ENCODE data around the gene FBXL16. TPM values are rescaled to one million over a fixed set of nuclear protein-coding genes. Genes with fewer than 3 reads are reported as not detected.
"Not testable (repeated sequence)": the region's sequence is repeated elsewhere in the genome, so short reads cannot be mapped to it uniquely, and the experiment has no call there.

Gene FBXL16
- polyA plus RNA-seq, 4 donors, result 0.69 to 1.7 (median 1.2) TPM

DNA sequence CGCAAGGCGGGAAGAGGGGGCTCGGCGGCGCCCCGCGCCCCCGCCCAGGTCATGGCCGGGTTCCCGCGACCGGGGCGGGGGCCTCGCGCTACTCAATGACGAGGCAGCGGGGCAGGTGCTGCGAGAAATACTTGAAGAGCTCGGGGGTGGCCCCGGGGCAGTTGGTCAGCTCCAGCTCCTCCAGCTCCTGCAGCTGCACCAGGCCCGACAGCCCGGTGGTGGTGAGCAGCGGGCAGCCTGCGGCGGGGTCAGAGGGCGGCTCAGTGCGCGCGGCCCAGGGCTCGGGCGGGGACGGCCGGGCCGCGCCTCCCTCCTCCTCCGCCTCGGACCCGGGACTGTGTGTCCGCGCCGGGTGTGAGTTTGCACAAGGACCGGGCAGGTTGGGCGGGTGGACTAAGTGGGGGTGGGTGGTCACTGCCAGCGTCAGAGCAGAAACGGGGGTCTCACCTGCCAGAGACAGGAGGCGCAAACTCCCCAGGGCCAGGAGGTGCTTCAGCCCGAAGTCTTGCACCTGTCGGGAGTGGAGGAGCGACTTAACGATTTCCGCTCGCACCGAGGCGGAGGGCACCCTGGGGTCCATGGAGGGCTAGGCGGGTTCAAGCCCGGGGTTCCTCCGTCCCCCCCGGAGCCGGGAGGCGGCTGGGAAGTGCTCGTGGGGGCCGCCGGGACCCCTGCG lies 11.3 kb downstream of the FBXL16 start:
- no peak for DNase-seq (ENCODE audit: low read depth in 4 of 4, low spot score in 2 of 4)

DNA sequence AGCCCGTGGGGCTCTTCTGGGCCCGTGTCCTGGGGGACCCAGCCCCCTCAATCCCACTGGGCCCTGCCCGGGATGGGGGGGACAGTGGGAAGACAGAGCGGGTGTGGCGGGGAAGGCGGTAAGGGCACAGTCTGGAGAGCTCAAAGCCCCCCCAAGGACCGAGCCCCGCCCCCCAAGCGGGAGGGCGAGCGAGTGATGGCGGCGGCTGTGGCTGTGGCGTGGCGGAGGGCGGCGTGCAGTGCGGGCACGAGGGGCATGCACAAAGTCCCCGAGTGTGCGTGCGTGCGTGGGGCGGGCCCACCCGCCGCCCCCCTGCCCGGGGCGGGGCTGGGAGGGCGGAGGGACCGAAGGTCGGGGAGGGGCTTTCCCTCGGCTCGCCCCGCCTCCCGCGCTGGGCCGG lies 11.8 kb downstream of the FBXL16 start:
- DNase-seq (ENCODE audit: low read depth in 4 of 4, low spot score in 2 of 4), result no peak

DNA sequence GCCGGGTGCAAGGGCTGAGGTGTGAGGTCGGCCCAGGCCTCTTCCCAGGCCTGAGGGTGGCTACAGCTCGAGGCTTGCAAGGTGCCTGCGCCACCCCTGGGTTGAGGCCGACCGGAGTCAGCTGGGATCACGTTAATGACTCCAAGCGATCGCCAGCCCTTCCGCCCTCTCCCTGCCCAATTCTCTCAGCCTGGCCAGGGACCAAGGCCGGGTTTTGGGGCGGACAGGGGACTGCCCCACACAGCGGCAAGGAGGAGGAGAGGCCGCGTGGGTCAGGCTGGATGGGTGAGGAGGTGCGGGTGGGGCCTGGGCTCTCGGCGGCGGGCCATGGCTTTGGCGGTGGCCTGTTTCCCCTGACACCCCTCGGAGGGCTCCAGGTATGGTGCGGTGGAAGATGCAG lies 12.2 kb downstream of the FBXL16 start:
- DNase-seq (ENCODE audit: low read depth in 4 of 4, low spot score in 2 of 4), result no peak

DNA sequence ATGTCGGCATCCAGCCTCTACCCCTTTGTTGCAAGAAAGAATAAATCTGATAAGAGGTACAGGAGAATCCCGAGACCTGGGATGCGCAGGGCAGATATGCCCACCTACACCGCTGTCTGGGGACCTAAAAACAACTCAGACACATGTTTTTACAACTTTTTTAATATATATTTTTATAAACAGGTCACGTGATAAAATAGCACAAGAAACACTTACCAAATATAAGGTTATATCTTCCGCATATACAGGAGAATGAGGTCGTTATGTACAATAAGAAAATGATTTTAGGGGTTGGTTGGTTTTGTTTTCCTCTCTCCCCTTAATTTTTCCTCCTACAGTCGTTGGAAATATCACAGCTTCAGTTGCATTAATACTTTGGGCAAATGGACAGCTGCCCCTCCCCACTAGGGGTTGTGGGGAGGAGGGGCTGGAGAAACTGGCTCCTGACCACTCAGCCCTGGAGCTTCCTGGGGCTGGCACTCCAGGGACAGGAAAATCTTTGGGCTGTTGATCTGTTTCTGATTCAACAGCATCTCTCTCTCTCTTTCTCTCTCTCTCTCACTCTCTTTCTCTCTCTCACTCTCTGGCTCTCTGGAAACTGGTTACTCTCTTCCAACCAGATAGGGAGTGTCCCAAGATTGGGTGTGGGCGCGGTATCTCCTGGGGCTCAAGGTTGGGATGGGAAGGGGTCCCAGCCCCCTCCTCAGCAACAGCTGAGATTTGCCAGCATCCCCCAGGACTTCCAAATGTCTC lies 13.1 kb downstream of the FBXL16 start:
- DNase-seq (ENCODE audit: low read depth in 4 of 4, low spot score in 2 of 4), result no peak

DNA sequence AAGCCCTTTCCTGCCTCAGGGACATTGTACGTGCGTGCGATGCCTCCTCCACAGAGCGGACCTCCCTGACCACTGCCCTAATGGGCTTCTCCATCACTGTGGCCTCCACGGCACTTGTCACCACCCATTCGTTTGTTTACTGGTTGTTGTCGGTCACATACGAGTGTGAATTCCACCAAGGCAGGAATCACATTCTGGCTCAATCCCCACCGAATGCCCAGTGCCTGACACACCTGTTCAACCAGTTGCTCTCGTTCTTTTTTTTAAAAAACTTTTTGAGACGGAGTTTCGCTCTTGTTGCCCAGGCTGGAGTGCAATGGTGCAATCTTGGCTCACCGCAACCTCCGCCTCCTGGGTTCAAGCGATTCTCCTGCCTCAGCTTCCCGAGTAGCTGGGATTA lies 14.4 kb downstream of the FBXL16 start:
- DNase-seq (ENCODE audit: low read depth in 4 of 4, low spot score in 2 of 4), result not testable (repeated sequence)

DNA sequence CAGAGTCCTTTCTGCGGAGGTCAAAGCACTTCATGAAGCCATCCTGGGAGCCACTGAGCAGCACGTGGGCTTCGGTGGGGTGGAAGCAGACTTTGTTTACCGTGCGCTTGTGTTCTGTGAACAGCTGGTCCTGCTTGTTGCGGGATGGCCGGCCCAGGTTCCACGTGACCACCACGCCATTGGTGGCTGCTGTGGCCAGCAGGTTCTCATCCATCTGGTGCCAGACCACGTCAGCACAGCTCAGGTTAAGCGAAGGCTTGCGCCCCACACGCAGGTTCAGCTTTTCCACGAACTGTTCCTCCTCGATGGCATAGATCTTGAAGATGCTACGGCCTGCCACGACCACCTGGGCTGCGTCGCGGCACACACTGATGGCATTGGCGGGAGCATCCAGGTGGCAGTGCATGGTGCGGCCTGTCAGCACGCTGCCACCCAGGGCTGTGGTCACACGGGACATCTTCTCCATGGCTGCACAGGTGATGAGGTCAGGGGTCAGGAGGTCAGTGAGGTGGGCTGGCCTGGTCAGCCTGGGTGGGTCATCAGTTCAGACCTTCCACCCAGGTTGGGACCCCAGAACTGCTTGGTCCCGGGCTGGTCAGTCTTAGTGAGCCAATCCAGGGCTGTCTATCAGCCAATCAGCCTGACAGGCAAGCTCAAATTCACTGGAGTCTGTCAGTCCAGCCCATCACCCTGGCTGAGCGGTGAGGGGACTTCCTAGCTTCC lies 16.3 kb downstream of the FBXL16 start:
- no peak for DNase-seq (ENCODE audit: low read depth in 4 of 4, low spot score in 2 of 4)

DNA sequence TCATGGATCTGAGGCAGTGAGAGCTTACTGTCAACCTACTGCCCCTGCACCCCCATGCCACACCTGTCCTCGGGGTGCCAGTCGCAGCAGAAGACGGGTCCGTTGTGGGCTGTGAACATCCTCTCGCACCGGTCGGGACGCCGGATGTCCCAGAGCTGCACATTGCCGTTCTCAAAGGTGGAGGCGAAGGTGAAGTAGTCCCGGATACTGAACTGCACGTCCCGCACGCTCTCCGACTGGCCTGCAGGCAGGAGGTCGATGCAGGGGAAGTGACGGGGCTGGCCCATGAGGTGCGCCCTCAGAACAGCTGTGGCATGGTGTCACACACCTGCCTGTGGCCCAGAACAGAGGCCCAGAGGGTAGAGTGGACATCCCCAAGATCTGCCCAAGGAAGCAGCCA lies 18.1 kb downstream of the FBXL16 start:
- no peak for DNase-seq (ENCODE audit: low read depth in 4 of 4, low spot score in 2 of 4)

DNA sequence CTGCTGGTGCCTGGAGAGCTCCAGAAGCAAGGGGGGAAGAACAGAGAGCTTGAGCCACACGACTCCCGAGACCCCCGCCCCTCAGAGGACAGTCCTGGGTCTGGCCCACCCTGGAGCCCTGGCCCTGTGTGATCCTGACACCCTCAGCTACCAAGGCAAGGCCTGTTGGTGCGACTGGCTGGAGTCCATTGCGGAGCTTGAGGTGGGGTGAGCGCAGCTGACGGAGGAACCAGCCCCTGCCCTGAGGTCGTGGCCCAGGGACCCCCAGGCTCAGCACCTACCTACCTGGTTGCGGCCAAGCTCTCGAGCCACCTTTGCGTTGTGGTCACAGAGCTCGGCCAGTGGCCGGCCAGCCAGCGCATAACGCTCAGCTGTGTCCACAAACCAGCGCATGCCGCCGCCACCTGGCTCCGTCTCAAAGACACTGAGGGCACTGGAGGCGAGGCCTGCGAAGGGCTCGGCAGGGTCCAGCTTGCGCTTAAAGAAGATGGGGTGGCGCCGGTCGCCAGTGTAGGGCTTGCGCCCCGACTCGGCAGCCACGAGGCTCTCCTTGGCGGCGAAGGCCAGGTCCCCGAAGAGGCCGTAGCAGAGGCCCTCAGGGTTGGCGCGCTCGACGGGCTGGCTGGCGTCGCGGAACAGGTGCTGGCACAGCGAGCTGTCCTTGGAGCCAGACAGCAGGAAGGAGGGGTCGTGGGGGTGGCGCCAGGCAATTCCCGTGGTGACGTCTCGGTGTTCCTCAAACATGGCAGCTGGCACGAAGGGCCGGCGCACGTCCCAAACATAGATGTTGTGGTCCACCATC lies 18.9 kb downstream of the FBXL16 start:
- no peak for DNase-seq (ENCODE audit: low read depth in 4 of 4, low spot score in 2 of 4)

DNA sequence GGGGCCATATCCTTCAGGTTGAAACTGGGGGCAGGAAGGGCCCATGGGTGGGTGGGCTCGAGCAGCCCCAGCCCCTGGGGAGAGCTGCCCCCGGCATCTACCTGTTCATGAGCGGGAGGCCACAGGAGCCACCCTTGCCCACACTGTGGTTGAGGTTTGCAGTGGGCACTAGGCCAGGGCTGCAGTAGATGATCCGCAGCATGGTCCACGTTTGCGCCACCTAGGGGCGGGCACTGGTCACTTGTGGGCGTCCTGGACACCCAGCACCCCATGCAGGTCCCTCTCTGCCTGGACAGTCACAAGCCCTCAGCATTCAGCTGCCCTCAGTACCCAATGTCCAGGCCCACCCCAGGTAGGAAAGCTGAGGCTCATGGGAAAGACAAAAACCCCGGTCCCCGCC lies 19.6 kb downstream of the FBXL16 start:
- no peak for DNase-seq (ENCODE audit: low read depth in 4 of 4, low spot score in 2 of 4)

DNA sequence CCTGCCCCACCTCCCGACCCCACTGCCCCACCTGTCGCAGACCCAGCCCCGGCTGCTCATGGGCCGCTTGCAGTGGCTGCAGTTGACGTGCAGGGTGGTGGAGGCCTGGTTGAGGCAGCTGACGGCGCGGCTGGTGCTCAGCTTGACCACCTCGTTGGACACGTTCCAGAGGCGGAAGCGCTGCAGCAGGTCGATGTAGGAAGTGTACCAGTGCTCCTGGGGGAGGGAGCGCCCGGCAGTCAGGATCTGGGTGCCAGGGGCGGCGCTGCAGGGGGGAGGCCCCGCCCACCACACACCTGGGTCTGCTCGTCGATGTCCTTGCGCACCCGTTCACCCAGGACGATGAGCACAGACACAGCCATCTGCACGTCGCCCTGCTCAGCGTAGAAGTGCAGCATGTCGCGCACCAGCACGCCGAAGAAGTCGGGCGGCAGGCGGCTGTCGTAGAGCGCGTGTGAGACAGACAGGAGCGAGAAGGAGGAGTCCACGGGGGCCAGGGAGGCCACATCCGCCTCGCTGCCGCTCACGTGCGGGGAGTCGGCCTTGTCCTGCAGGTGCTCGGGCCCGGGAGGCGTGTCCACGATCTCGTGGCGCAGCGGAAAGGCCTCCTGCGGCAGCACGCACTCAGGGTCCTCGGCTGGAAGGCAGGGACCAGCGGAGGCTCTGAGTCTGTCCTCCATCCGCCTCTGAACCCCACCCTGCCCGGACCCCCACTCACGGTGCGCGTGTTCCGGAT lies 20.5 kb downstream of the FBXL16 start:
- DNase-seq (ENCODE audit: low read depth in 4 of 4, low spot score in 2 of 4), result no peak

DNA sequence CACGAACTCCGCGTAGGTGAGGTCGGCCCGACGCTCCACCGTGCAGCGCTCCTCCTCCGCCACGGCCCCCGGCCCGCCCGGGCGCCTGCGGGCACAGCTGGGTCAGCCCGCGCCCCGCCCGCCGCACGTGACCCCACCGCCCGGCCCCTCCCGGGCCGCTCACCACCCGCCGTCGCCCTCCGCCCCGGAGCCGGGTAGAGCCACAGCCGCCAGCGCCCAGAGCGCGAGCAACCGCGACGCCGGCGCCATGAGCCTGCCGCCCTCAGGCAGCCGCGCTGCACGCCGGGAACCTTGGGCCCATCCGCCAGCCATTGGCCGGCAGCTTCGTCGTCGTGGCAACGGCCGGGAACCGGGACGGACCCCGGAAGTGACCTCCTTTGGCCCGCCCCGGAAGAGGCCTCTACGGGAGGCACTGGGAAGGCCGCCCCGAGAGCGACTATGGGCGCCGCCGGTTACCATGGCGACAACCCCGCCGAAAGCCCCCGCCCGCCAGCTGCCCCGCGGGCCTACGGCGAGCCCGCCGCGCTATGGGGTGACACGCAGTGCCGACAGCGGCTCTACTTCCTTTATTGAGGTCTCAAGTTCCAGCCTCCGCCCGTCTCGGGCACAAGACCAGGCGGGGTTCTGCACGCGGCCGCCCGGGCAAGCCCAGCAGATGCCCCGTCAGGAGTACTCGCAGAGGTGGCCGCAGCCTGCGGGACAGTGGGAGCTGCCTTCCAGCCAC lies 21.4 kb downstream of the FBXL16 start, which contains the start of gene JMJD8:
Gene JMJD8, minus strand, starts transcription at position 264 of the 724 bp plus-strand sequence. Its CDS starts 15 bp downstream, at position 249.
- peak in 3 of 4 donors; percentile 79 to 91 (median 89) for DNase-seq (ENCODE audit: low read depth in 4 of 4, low spot score in 2 of 4)

DNA sequence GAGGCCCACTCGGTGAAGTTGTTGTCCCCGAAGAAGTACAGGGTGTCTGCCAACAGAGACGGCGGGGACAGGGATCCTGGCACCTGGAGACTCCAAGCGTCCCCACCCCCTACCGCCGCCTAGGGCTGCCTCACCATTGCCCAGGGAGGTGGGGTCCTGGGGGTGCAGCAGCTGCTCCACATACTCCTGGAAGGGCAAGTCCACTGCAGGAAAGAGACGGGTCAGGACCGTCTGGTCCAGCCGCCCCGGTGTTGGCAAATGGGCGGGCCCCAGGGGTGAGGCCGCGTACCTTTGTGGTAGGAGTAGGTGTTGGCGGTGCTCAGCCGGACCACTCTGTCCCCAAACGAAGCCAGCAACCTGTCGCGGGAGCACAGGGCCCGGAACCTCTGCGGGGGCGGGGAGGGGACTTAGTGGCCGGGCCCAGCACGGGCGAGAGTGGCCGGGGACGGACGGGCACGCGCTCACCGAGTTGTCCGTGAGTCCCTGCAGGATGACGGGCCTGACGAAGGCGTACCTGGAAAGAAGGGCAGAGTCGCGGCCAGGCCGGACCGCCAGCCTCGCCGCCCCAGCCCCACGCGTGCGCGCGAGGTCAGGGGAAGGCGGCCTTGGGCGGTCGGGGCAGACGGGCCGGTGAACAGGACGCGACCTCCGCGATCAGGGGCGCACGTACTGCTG lies 22.1 kb downstream of the FBXL16 start:
- no peak for DNase-seq (ENCODE audit: low read depth in 4 of 4, low spot score in 2 of 4)

DNA sequence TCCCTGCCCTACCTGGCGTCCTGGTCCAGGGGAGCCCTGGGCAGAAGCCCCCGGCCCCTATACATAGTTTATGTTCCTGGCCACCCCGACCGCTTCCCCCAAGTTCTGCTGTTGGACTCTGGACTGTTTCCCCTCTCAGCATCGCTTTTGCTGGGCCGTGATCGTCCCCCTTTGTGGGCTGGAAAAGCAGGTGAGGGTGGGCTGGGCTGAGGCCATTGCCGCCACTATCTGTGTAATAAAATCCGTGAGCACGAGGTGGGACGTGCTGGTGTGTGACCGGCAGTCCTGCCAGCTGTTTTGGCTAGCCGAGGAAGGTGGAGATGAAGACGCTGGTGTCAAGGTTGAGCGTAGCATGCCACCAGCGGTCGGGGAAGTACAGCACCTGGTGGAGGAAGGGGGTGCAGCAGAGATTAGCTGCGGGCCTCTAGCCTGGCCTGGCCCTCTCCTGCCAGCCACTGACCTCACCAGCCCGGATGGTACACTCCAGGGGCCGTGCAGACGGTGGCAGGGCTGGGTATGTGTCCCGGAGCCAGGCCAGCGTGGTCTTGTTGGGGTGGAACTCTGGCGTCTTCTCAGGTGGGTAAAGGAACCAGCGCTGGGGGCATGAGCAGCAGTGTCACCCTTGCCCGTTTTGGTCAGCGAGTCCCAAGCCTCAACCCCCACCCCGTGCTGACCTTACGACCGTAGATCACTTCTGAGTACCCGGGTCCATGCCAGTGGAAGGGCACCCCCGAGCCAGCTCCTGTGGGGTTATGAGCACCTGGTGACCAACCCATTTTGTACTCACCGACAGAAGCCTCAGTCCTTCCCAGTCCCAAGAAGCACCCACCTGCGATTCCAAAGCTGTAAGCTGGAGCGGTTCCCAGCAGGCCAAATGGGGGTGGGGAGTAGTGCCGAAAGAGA lies 22.9 kb downstream of the FBXL16 start:
- DNase-seq (ENCODE audit: low read depth in 4 of 4, low spot score in 2 of 4), result no peak

DNA sequence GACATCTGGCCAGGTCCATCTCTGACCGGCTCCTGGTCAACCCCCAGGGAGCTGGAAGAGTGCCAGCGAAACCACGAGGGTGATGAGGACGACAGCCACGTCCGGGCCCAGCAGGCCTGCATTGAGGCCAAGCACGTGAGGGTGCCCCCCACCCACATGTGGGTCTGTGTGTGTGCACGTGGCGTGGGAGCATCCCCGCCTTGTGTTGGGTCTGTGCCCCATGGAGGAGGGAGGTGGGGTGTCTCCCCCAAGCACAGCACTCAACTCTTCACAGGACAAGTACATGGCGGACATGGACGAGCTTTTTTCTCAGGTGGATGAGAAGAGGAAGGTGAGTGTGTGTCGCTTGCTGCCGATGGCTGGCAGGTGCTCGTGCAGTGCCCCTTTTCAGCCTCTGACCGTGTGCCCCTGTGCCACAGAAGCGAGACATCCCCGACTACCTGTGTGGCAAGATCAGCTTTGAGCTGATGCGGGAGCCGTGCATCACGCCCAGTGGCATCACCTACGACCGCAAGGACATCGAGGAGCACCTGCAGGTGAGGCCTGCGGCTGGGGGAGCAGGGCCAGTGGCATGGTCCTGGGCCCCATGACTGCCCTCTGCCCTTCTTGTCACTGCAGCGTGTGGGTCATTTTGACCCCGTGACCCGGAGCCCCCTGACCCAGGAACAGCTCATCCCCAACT lies 23.7 kb downstream of the FBXL16 start:
- no peak for DNase-seq (ENCODE audit: low read depth in 4 of 4, low spot score in 2 of 4)

DNA sequence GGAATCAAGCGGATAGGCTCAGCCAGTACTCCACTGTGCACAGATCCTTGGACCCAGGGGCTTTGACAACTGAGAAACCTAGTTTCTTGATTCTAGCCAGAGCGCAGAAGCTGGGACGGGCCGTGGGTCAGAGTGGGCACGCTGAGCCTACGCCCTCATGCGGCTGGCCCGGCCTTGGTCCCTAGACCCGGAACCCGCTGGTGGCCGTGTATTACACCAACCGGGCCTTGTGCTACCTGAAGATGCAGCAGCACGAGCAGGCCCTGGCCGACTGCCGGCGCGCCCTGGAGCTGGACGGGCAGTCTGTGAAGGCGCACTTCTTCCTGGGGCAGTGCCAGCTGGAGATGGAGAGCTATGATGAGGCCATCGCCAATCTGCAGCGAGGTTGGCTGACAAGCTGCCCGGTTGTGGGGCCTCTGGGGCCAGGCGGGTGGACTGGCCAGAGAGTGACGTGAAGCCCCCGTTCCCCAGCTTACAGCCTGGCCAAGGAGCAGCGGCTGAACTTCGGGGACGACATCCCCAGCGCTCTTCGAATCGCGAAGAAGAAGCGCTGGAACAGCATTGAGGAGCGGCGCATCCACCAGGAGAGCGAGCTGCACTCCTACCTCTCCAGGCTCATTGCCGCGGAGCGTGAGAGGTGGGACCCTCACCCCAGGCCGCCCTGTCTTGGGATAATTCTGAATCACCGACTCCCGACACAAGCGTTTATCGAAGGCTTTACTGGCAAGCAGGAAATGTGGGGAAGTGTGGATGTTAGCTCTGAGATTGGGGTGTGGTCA lies 24.4 kb downstream of the FBXL16 start:
- no peak for DNase-seq (ENCODE audit: low read depth in 4 of 4, low spot score in 2 of 4)

DNA sequence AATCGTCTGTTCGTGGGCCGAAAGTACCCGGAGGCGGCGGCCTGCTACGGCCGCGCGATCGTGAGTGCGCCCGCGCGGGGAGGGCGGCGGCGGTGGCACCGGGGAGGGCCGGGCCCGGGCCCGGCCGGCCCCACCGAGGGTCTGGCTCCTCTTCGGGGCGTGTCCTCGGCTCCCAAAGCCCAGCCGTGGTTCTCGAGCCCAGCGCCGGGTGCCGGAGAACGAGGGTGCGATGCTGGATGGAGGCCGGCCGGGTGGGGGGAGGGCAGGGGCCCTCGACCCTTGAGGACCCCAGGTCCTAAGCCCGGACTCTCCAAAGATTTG lies 25.0 kb downstream of the FBXL16 start:
- no peak for DNase-seq (ENCODE audit: low read depth in 4 of 4, low spot score in 2 of 4)
